ENCODE data around the gene DUSP15. TPM values are rescaled to one million over a fixed set of nuclear protein-coding genes. Genes with fewer than 3 reads are reported as not detected.
A peak's percentile ranks its signal among the peaks of the same experiment; 100 is the strongest.

Gene DUSP15
- total and polyA plus RNA-seq, 2 of the 8 experiments (the other 6 are each of a cell fraction or from before 2014, with no cell fraction given) = 0.91 to 3.2 TPM

GRCh38 chr20:31907046-31907445 is 36.7 kb upstream of the DUSP15 start:
- no peak overlapping the region for H3K23ac ChIP-seq (ENCODE audit: insufficient read length)
- no peak for DNase-seq (ENCODE audit: low read depth in 1 of 2, low spot score in 2 of 2)
- H4K20me1 ChIP-seq (replicated peaks in 1 of 2; ENCODE audit: control insufficient read depth in 1 of 2, insufficient read depth in 2 of 2, low read length in 2 of 2) = no peaks in the 10 kb centered on the region
- no peaks in the 10 kb centered on the region for H3K79me2 ChIP-seq (ENCODE audit: control insufficient read depth in 1 of 2, insufficient read depth in 2 of 2, low read length in 2 of 2)
- peaks cover 9 to 24% (median 20%) of the 10 kb centered on the region in 4 experiments for H3K4me1 ChIP-seq (replicated peaks in 1 of 4; ENCODE audit: control insufficient read depth in 3 of 4, insufficient read depth in 4 of 4, low read length in 3 of 4)
- H3K23me2 ChIP-seq (ENCODE audit: low read depth, low read length) = no peaks in the 10 kb centered on the region; the same call in 1 of the 2 replicates
- no peak overlapping the region for H2BK5ac ChIP-seq (ENCODE audit: low read depth, low read length)
- H3K27me3 ChIP-seq (replicated peaks in 1 of 4; ENCODE audit: control insufficient read depth in 3 of 4, extremely low read depth in 1 of 4, insufficient read depth in 3 of 4, low read length in 3 of 4) = peaks cover 0 to 2% (median 0%) of the 10 kb centered on the region in 4 experiments; a peak in 1 of 7 replicates
- no peak overlapping the region for H3K27ac ChIP-seq (ENCODE audit: low read depth, low read length)
- H4K5ac ChIP-seq (ENCODE audit: insufficient read length, low read depth, low read length) = no peak overlapping the region
- no peak overlapping the region for H3K56ac ChIP-seq (replicated peaks; ENCODE audit: insufficient read length, low read depth, low read length)
- 90% methylated on average over 5 of the region's 5 CpGs; no CpG with 5 or more reads in 1 of the 2 experiments for WGBS, 2 experiments (ENCODE audit: extremely low coverage in 1 of 2, insufficient coverage in 1 of 2, insufficient read length in 1 of 2, insufficient replicate concordance in 2 of 2, low coverage in 1 of 2, low lambda C conversion rate in 2 of 2, missing lambda C conversion rate in 1 of 2)
- no peak overlapping the region for H4K91ac ChIP-seq (replicated peaks; ENCODE audit: insufficient read length, low read length)
- H4K8ac ChIP-seq (ENCODE audit: extremely low read depth, insufficient read depth, low read length) = no peak overlapping the region
- H3K36me3 ChIP-seq (ENCODE audit: control insufficient read depth in 2 of 4, insufficient read depth in 4 of 4, low read length in 3 of 4) = no peaks in the 10 kb centered on the region
- no peak overlapping the region for H3K4me3 ChIP-seq (ENCODE audit: extremely low read depth in 1 of 4, insufficient read depth in 2 of 4, low read depth in 3 of 4, low read length in 4 of 4)
- no peak overlapping the region for H3K9ac ChIP-seq (replicated peaks in 1 of 4; ENCODE audit: extremely low read depth in 1 of 4, low read depth in 3 of 4, low read length in 3 of 4)
- CTCF ChIA-PET (ENCODE audit: partially characterized antibody) = no interaction called here
- POLR2A ChIA-PET (ENCODE audit: partially characterized antibody) = no interaction called here
- no peak overlapping the region for H2AFZ ChIP-seq (ENCODE audit: low read length)
- H2BK12ac ChIP-seq (ENCODE audit: low read depth, low read length) = no peak overlapping the region
- no peak for FAIRE-seq
- no peak overlapping the region for H2AK5ac ChIP-seq (ENCODE audit: low read depth, low read length)
- no peak overlapping the region for H2BK15ac ChIP-seq (ENCODE audit: low read length)
- H3K18ac ChIP-seq (ENCODE audit: extremely low read depth, low read length) = no peak overlapping the region
- H3K79me1 ChIP-seq (ENCODE audit: low read depth, low read length) = no peaks in the 10 kb centered on the region
- no peak overlapping the region for H3K14ac ChIP-seq (ENCODE audit: insufficient read length)
- 0 out of 2 replicates have a peak overlapping the region, but pooled peaks have one; percentile 34 for H2BK20ac ChIP-seq (ENCODE audit: low read length)
- no peak overlapping the region for H3K4ac ChIP-seq (replicated peaks; ENCODE audit: insufficient read length, low read depth, low read length)
- no peak overlapping the region for H3K4me2 ChIP-seq (ENCODE audit: insufficient read depth in 1 of 2, low read depth in 2 of 2, low read length in 2 of 2)
- no peaks in the 10 kb centered on the region for H3K9me3 ChIP-seq (ENCODE audit: insufficient read depth in 2 of 2, low read depth in 1 of 2, low read length in 1 of 2)
- H2BK120ac ChIP-seq (replicated peaks; ENCODE audit: low read depth, low read length) = no peak overlapping the region
- TF ChIP-seq GABPA (IDR thresholded peaks at IDR 0.05; ENCODE audit: borderline replicate concordance, insufficient read depth, low read length) (no peak), HDAC2 (IDR thresholded peaks at IDR 0.05; ENCODE audit: borderline replicate concordance in 1 of 2, low read depth in 2 of 2, low read length in 2 of 2) (no peak), JUN (IDR thresholded peaks at IDR 0.05; ENCODE audit: low read depth, low read length) (no peak), SIN3A (conservative IDR thresholded peaks at IDR 0.05 in 1 of 2, IDR thresholded peaks at IDR 0.05 in 1 of 2; ENCODE audit: low read depth in 1 of 2, low read length in 2 of 2) (no peak), ATF3 (IDR thresholded peaks at IDR 0.05; ENCODE audit: insufficient read depth, low read depth, low read length) (no peak), E2F6 (IDR thresholded peaks at IDR 0.05) (no peak), POLR2AphosphoS5 (IDR thresholded peaks at IDR 0.05; ENCODE audit: low read depth, low read length) (no peak), MAX (IDR thresholded peaks at IDR 0.05) (no peak), SAP30 (IDR thresholded peaks at IDR 0.05; ENCODE audit: insufficient read depth, insufficient replicate concordance, low read length) (no peak), SUZ12 (IDR thresholded peaks at IDR 0.05; ENCODE audit: low read length) (no peak)

Data from H1 (cell line).